ENCODE data around the gene SDF4.

GRCh38 chr1:1179346-1179982 is 52.3 kb downstream of the SDF4 start:
- TF ChIP-seq CTCF (IDR thresholded peaks at IDR 0.05): no peak
- TF ChIP-seq POLR2A (IDR thresholded peaks at IDR 0.05): no peak
